B cell (primary cell): ENCODE data around the gene SRD5A1. TPM values are rescaled to one million over a fixed set of nuclear protein-coding genes. Genes with fewer than 3 reads are reported as not detected.

Experiments used
- ATAC-seq: fragments of 200-7000 bp; cut with Tn5 transposase; one replicate; pipeline ENCODE4 v1.10.0; 2021; ENCODE audit warnings: low read depth, mild to moderate bottlenecking, moderate number of reproducible peaks, moderate library complexity
- CTCF ChIA-PET: fragments of 350-600 bp; sonication (Branson Sonifier 250); formaldehyde crosslinking; loops from one replicate; lab custom pipeline; 2021; ENCODE audit warnings: antibody characterized with exemption, inconsistent platforms; lab: Charles Lee
- POLR2A ChIA-PET: fragments of 350-600 bp; sonication (Branson Sonifier 250); formaldehyde crosslinking; loops from one replicate; lab custom pipeline; 2021; ENCODE audit warnings: antibody characterized with exemption; lab: Charles Lee
- DNase-seq: peaks from one replicate; pipeline ENCODE4 v3.0.0; 2013
- H2AFZ ChIP-seq: 2 replicates; pipeline ENCODE4 v1.6.1; 2012; ENCODE audit warnings: mild to moderate bottlenecking, low read depth, low read length; ENCODE audit not compliant: insufficient read depth, poor library complexity, severe bottlenecking
- H3K27ac ChIP-seq, 2 donors: 1 replicate in 1 of 2; 2 replicates in 1 of 2; pipeline ENCODE4 v1.5.1; 2012 to 2013; ENCODE audit warnings: low read length in 2 of 2, mild to moderate bottlenecking in 2 of 2, moderate library complexity in 1 of 2
- H3K27me3 ChIP-seq, 4 experiments: fragments of 200-600 bp in 1 of 4; sonication (generic) in 1 of 4; replicated peaks in 1 of 4; 1 replicate in 2 of 4; 2 replicates in 2 of 4; pipeline versions ENCODE4 v1.6.1 to v1.7.0; 2013 to 2016; ENCODE audit warnings: low read length in 3 of 4, mild to moderate bottlenecking in 2 of 4, mixed read lengths in 1 of 4, moderate library complexity in 1 of 4; ENCODE audit not compliant: insufficient read depth in 4 of 4, control insufficient read depth in 3 of 4; ENCODE audit errors: control extremely low read depth in 1 of 4
- H3K36me3 ChIP-seq, 2 experiments: replicated peaks in 1 of 2; 1 replicate in 1 of 2; 2 replicates in 1 of 2; pipeline versions ENCODE4 v1.6.1 to v1.7.1; 2013; ENCODE audit warnings: low read length in 1 of 2; ENCODE audit not compliant: insufficient read depth in 2 of 2, control insufficient read depth in 1 of 2; ENCODE audit errors: control extremely low read depth in 1 of 2, extremely low read depth in 1 of 2
- H3K4me1 ChIP-seq, 2 donors: fragments of 200-600 bp in 1 of 2; sonication (generic) in 1 of 2; 1 replicate in 1 of 2; 2 replicates in 1 of 2; pipeline versions ENCODE4 v1.5.1 to v1.6.1; 2013 to 2017; ENCODE audit warnings: low read length in 2 of 2; ENCODE audit not compliant: control insufficient read depth in 2 of 2, insufficient read depth in 2 of 2
- H3K4me2 ChIP-seq: replicated peaks from 2 replicates; pipeline ENCODE3; 2012; ENCODE audit warnings: mild to moderate bottlenecking, low read depth, low read length; ENCODE audit not compliant: poor library complexity, severe bottlenecking
- H3K4me3 ChIP-seq, 5 experiments: fragments of 200-600 bp in 1 of 5; sonication (generic) in 1 of 5; 1 replicate in 3 of 5; 2 replicates in 2 of 5; pipeline versions ENCODE4 v1.5.1 to v1.7.0; 2011 to 2016; ENCODE audit warnings: low read length in 4 of 5, mild to moderate bottlenecking in 4 of 5, low read depth in 2 of 5, control low read depth in 1 of 5, moderate library complexity in 1 of 5; ENCODE audit not compliant: insufficient read depth in 1 of 5; ENCODE audit errors: control extremely low read depth in 1 of 5, extremely low read depth in 1 of 5
- H3K79me2 ChIP-seq: fragments of 200-600 bp; sonication (generic); one replicate; pipeline ENCODE4 v1.6.0; 2016; ENCODE audit warnings: low read length; ENCODE audit not compliant: control insufficient read depth, insufficient read depth
- H3K9ac ChIP-seq: fragments of 200-600 bp; sonication (generic); 2 replicates; pipeline ENCODE4 v1.6.1; 2017; ENCODE audit warnings: mild to moderate bottlenecking, low read length, moderate library complexity
- H3K9me3 ChIP-seq, 3 donors: one replicate each; pipeline versions ENCODE4 v1.6.1 to v1.7.1; 2013; ENCODE audit warnings: low read length in 2 of 3; ENCODE audit not compliant: control insufficient read depth in 2 of 3, insufficient read depth in 1 of 3; ENCODE audit errors: control extremely low read depth in 1 of 3
- H4K20me1 ChIP-seq: 2 replicates; pipeline ENCODE4 v1.6.0; 2012; ENCODE audit warnings: mild to moderate bottlenecking, low read length; ENCODE audit not compliant: insufficient read depth, control insufficient read depth, poor library complexity, severe bottlenecking
- H3K27ac Mint-ChIP-seq: one replicate; pipeline ENCODE4 v1.8.0; 2021; ENCODE audit warnings: mixed read lengths
- H3K27me3 Mint-ChIP-seq: one replicate; pipeline ENCODE4 v1.8.0; 2021; ENCODE audit warnings: mixed read lengths
- H3K4me1 Mint-ChIP-seq: one replicate; pipeline ENCODE4 v1.8.0; 2021; ENCODE audit warnings: mixed read lengths
- H3K4me3 Mint-ChIP-seq: one replicate; pipeline ENCODE4 v1.8.0; 2021; ENCODE audit warnings: mixed read lengths
- H3K9me3 Mint-ChIP-seq: one replicate; pipeline ENCODE4 v1.8.0; 2022; ENCODE audit warnings: mixed read lengths; ENCODE audit not compliant: insufficient read depth
- CTCF ChIP-seq: fragments of 200-600 bp; IDR thresholded peaks from one replicate; pipeline ENCODE4 v1.8.0; 2022; ENCODE audit warnings: antibody characterized with exemption, mild to moderate bottlenecking
- EZH2 ChIP-seq: IDR thresholded peaks from 2 replicates; pipeline ENCODE4 v1.6.1; 2012; ENCODE audit warnings: borderline replicate concordance, low read depth, mild to moderate bottlenecking, moderate library complexity, low read length; ENCODE audit not compliant: insufficient read depth, poor library complexity, severe bottlenecking
- WGBS: methylation state at CpG from one replicate; pipeline ENCODE4 v1.1.5; 2013; ENCODE audit warnings: missing lambda C conversion rate; ENCODE audit not compliant: insufficient coverage; 5-methylcytosine and 5-hydroxymethylcytosine counted together
- intact Hi-C: fragments of 100-400 bp; cut with micrococcal nuclease; formaldehyde crosslinking; loops from one replicate; pipeline ENCODE4 v1.10.0; 2022
- polyA plus RNA-seq: library from polyadenylated mRNA; depleted of rRNA; stranded (reverse); fragments of >200 nt; gene quantifications from 2 replicates; pipeline ENCODE4 v1.2.3, GENCODE V29; 2012
- total RNA-seq, 2 donors: library from RNA; stranded (reverse); fragments of 120-200 nt in 1 of 2; gene quantifications; 1 replicate in 1 of 2; 2 replicates in 1 of 2; pipeline versions ENCODE4 v1.2.3 to v1.2.4, GENCODE V29; 2013 to 2022

The SRD5A1 gene
- total and polyA plus RNA-seq, 2 donors (not counting 1 experiment from before 2014, with no cell fraction given): 17.2 to 29.2 TPM

GRCh38 chr5:6683241-6683640 is 50.0 kb downstream of the SRD5A1 start:
- Mint-ChIP-seq H3K9me3 (no peaks in the 10 kb centered on the region), H3K27me3 (peaks cover 42% of the 10 kb centered on the region), H3K27ac (no peak overlapping the region), H3K4me1 (peaks cover 3% of the 10 kb centered on the region), H3K4me3 (no peak overlapping the region)
- no peak for TF ChIP-seq EZH2
- TF ChIP-seq CTCF: no peak
- intact Hi-C loops: no loop called here
- Histone ChIP-seq H3K4me2 (no peak overlapping the region), H3K79me2 (no peaks in the 10 kb centered on the region), H4K20me1 (no peaks in the 10 kb centered on the region), H3K9me3 (peaks cover 0 to 6% (median 0%) of the 10 kb centered on the region in 3 donors), H3K4me1 (peaks cover 5 to 10% of the 10 kb centered on the region in 2 donors), H3K36me3 (no peaks in the 10 kb centered on the region), H3K4me3 (no peak overlapping the region), H3K27me3 (peaks cover 0 to 49% (median 27%) of the 10 kb centered on the region in 4 experiments), H3K9ac (no peak overlapping the region), H2AFZ (no peak overlapping the region), H3K27ac (no peak overlapping the region)
- ChIA-PET CTCF (interaction anchor here (0.5 kb wide), 1 partner anchor 30 kb away, joined by 3 read pairs; no protein-coding TSS in a partner anchor), POLR2A (no interaction called here)
- 93% methylated on average over 3 of the region's 8 CpGs for WGBS
- ATAC-seq (no peak), DNase-seq (no peak)

GRCh38 chr5:6684075-6684474 is 50.8 kb downstream of the SRD5A1 start:
- Histone ChIP-seq H3K36me3 (no peaks in the 10 kb centered on the region), H3K9ac (no peak overlapping the region), H3K27ac (no peak overlapping the region), H3K4me2 (no peak overlapping the region), H3K27me3 (peaks cover 0 to 56% (median 28%) of the 10 kb centered on the region in 4 experiments), H3K4me1 (peaks cover 5 to 10% of the 10 kb centered on the region in 2 donors), H4K20me1 (no peaks in the 10 kb centered on the region), H3K79me2 (no peaks in the 10 kb centered on the region), H3K9me3 (peaks cover 0 to 6% (median 0%) of the 10 kb centered on the region in 3 donors), H2AFZ (no peak overlapping the region), H3K4me3 (no peak overlapping the region)
- Mint-ChIP-seq H3K9me3 (no peaks in the 10 kb centered on the region), H3K4me3 (no peak overlapping the region), H3K27ac (no peak overlapping the region), H3K27me3 (peaks cover 47% of the 10 kb centered on the region), H3K4me1 (peaks cover 3% of the 10 kb centered on the region)
- WGBS: 68% methylated on average over 2 of the region's 4 CpGs
- no peak for DNase-seq
- no peak for ATAC-seq
- TF ChIP-seq CTCF (no peak), EZH2 (no peak)
- CTCF ChIA-PET: no interaction called here
- POLR2A ChIA-PET: no interaction called here
- intact Hi-C loops: no loop called here
